ENCODE results near the gene TEX35.
A peak's percentile ranks its signal among the peaks of the same experiment; 100 is the strongest.

Gene TEX35

GRCh38 chr1:178512566-178513277 lies at the start of gene TEX35:
TSS of gene TEX35 (plus strand) at chr1:178513109. CDS start at chr1:178513189, 80 bp downstream.
- DNase-seq: no peak

GRCh38 chr1:178464141-178464540 lies 48.8 kb upstream of the TEX35 start:
- DNase-seq: no peak

DNA sequence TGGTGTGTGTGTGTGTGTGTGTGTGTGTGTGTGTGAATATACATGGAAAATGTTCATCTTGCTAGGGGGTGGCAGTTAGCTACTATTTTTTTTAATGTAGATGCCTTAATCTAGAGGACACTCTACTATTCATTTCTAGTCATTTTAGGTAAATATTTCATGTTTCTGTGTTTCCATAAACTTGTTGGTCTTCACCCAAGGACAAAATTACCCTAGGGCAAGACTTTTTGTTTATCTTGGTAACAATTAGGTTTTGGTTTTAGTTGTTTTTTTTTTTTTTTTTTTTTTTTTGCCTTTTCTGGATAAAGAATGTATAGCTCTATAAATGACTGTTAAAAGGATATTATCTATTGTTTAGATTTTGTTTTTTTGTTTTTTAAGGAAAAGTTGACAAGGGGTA lies 48.3 kb upstream of the TEX35 start:
- DNase-seq: no peak

DNA sequence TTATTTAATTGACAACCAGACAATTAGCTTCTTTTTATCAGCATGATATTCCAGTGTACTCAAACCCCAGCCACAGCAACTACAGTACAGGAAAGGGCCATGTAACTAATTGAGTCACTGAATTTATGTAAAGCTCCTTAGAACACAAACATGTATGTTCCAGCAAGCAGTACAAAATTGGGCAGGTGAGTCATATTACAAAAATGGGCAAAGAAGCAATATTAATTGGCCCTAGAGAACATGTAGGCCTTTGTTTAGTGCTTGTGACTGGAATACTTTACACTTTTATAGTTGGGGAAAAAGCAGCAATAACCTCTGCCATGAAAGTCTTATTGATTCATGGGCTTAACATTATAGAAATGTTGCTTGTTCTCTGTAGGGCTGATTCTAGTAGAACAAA lies 47.9 kb upstream of the TEX35 start:
- no peak for DNase-seq

GRCh38 chr1:178467837-178468236 lies 45.1 kb upstream of the TEX35 start:
- no peak for DNase-seq

GRCh38 chr1:178470411-178470960 lies 42.4 kb upstream of the TEX35 start:
- DNase-seq: no peak

DNA sequence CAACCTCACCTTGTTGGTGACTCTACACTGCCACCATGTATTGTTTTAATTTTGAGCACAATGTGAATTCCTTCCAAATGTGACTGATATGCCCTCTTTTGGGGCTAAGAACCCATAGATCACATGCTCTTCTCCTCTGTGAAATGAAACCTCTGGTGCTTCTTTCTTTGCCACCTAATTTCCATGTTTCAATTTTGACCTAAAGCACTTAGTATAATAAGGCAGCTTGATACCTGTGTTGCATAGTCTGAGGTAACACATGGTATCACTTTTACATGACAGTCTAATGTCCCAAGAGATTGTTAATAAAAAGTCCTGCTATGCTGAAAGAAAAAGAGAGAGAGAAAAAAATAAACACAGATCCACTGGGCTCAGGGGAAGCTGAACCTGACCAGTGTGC lies 40.4 kb upstream of the TEX35 start:
- no peak for DNase-seq

GRCh38 chr1:178477373-178477772 lies 35.5 kb upstream of the TEX35 start:
- no peak for DNase-seq

DNA sequence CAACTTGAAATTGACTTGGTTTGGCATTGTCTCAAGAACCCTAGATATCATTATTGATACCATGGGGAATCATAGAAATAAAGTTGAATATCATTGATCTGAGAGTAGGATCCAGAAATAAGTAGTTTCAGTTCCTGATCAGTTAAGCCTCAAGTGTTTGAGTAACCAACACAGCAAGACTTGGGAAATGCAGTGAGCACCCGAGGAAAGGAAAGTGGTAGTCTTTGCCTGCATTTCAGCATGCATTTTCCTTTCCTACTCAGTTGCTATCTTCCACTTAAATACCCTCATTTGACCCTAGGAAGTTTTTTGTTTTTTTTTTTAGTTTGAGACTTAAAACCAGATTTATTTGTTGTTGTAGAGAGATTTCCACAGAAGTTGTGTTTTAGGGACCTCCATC lies 35.1 kb upstream of the TEX35 start:
- DNase-seq: no peak

GRCh38 chr1:178483251-178483957 lies 29.5 kb upstream of the TEX35 start:
- no peak for DNase-seq

- no peak for DNase-seq
Observed at GRCh38 chr1:178484698-178485225, 28.1 kb upstream of the TEX35 start.

GRCh38 chr1:178485541-178485981 lies 27.3 kb upstream of the TEX35 start:
- no peak for DNase-seq

DNA sequence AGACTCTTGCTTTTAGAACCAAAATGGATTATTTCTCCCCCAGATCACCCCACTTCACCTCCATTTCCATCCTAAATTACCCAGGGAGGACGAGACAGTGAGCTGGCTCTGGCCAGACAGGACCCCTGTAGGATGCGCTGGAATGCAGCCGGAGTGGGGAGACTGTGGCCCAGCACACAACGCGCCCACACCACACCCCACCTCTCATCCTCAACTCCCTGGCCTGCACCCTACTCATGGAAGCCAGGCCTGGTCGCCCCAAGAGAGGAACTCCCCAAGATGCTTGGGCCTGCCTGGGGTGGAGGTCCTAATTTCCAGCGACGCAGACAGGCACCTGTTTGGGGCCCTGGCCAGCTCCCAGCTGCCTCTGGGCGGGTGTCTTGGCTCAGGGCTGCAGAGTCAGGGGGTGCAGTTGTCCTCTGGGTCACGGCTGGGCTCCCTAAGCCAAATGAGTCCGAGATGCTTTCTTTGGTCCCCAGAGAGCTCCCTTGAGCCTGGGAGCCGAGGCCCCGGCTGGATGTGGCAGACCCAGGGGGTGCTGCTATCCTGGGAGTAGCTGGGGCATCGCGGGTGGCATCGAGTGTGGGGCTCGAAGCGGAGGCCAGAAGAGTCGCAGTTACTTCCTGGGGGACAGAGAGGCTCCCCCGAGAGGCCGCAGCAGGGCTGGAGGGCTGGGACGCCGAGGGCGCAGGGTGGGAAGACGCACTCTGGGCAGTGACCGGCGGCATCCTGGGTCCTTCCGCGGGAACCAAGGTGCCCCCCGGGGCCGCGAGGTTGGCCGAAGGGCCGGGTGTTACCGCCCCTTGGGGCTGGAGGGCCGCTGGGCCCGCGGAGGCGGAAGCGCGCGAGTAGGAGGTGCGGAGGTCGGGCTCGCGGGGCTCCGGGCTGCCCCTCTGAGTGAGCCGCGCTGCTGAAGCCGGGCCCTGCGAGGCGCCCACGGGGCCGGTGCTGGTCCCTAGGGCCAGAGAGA lies 26.5 kb upstream of the TEX35 start:
- DNase-seq: no peak

DNA sequence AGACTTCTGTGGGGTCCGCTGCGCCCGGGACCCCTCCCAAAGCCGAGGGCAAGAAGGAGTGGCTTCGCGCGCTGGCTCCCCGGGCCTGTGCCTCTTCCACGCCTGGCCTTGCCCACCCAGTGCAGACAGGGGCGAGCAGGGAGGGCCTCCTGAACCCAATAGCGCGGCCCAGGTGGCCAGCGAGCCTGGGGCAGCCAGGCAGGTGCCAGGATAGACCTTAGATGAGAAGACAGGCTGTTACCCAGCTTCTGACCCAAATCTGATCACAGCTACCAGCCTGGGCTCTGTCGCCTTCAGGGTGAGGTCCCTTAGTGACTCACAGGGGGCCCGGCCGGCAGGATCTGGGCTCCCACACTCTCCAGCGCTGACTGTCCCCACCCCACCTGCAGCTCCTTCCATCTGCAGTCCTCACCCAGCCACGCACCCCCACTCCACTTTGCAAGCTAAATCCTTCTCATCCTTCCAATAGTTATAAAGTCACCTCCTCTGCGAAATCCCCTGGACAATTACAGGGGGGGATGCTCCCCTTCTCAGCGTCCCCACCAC lies 25.8 kb upstream of the TEX35 start:
- no peak for DNase-seq

GRCh38 chr1:178488393-178488792 lies 24.5 kb upstream of the TEX35 start:
- DNase-seq: no peak

GRCh38 chr1:178489399-178489798 lies 23.5 kb upstream of the TEX35 start:
- DNase-seq: no peak

- no peak for DNase-seq
Observed at GRCh38 chr1:178490136-178490535, 22.8 kb upstream of the TEX35 start.

- no peak for DNase-seq
Observed at GRCh38 chr1:178490967-178491366, 21.9 kb upstream of the TEX35 start.

GRCh38 chr1:178491721-178492120 lies 21.2 kb upstream of the TEX35 start:
- no peak for DNase-seq

GRCh38 chr1:178492341-178492740 lies 20.6 kb upstream of the TEX35 start:
- no peak for DNase-seq

DNA sequence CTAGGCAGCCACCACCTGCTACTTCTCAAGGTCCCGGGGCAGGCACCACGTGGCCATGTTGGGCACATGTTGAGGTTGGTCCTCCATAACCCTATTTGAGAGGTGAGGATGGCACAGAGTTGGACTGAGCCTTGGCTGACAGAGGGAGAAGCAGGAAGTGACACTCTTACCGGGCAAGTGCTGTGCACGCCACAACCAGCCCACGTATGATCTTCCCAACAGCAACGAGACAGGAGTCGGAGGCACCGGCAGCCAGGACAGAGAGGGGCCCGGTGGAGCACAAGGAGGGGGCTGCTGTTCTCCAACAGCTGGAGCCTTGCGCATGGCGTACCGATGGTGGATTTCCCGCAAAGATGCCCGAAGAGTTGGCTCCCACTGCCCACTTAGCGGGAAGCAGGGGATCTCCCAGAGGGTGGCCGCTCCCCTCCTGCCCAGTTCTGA lies 19.6 kb upstream of the TEX35 start:
- no peak for DNase-seq

- DNase-seq: peak in 1 of 2 donors; percentile 6
Observed at GRCh38 chr1:178494569-178494971, 18.3 kb upstream of the TEX35 start.

Measured in stimulated activated CD4-positive, alpha-beta T cell treated with anti-CD3 and anti-CD28 coated beads, Interleukin-2, amount 100 ng/mL, for 24 hours (primary cell).